GM23248 (cell line): ENCODE measurements around the gene SMIM28. TPM values are rescaled to one million over a fixed set of nuclear protein-coding genes. Genes with fewer than 3 reads are reported as not detected.

Source experiments
- DNase-seq: peaks from one replicate; pipeline ENCODE4 v3.0.0-alpha.2; 2015
- H2AFZ ChIP-seq: fragments of 200-600 bp; sonication (generic); 2 replicates; pipeline ENCODE4 v1.6.1; 2016; ENCODE audit warnings: antibody characterized with exemption
- H3F3A ChIP-seq: fragments of 200-600 bp; sonication (generic); 2 replicates; pipeline ENCODE4 v1.6.1; 2016; ENCODE audit warnings: mild to moderate bottlenecking, antibody characterized with exemption, mixed run types; ENCODE audit not compliant: insufficient read depth
- H3K27ac ChIP-seq: fragments of 200-600 bp; sonication (generic); 2 replicates; pipeline ENCODE4 v1.5.1; 2016; ENCODE audit warnings: mild to moderate bottlenecking
- H3K27me3 ChIP-seq: fragments of 200-600 bp; sonication (generic); replicated peaks from 2 replicates; pipeline ENCODE4 v1.6.1; 2016; ENCODE audit warnings: mild to moderate bottlenecking; ENCODE audit not compliant: insufficient read depth
- H3K36me3 ChIP-seq: fragments of 200-600 bp; sonication (generic); 2 replicates; pipeline ENCODE4 v1.6.1; 2016; ENCODE audit warnings: low read depth, mild to moderate bottlenecking
- H3K4me1 ChIP-seq: fragments of 200-600 bp; sonication (generic); 2 replicates; pipeline ENCODE4 v1.6.1; 2016; ENCODE audit warnings: mild to moderate bottlenecking; ENCODE audit not compliant: insufficient read depth
- H3K4me2 ChIP-seq: fragments of 200-600 bp; sonication (generic); one replicate; pipeline ENCODE4 v1.6.1; 2016; ENCODE audit warnings: mild to moderate bottlenecking; ENCODE audit not compliant: unreplicated experiment
- H3K4me3 ChIP-seq: fragments of 200-600 bp; sonication (generic); 2 replicates; pipeline ENCODE4 v1.5.1; 2016; ENCODE audit warnings: mild to moderate bottlenecking
- H3K79me2 ChIP-seq: fragments of 200-600 bp; sonication (generic); 2 replicates; pipeline ENCODE4 v1.6.1; 2016; ENCODE audit warnings: mild to moderate bottlenecking; ENCODE audit not compliant: insufficient read depth
- H3K9ac ChIP-seq: fragments of 200-600 bp; sonication (generic); 2 replicates; pipeline ENCODE4 v1.6.1; 2016; ENCODE audit warnings: mild to moderate bottlenecking
- H3K9me2 ChIP-seq: fragments of 200-600 bp; sonication (generic); 2 replicates; pipeline ENCODE4 v1.6.1; 2016; ENCODE audit warnings: mixed run types, mild to moderate bottlenecking, moderate library complexity; ENCODE audit not compliant: insufficient read depth
- H3K9me3 ChIP-seq: fragments of 200-600 bp; sonication (generic); one replicate; pipeline ENCODE4 v1.6.1; 2017; ENCODE audit warnings: low read depth
- H4K20me1 ChIP-seq: fragments of 200-600 bp; sonication (generic); 2 replicates; pipeline ENCODE4 v1.6.0; 2016; ENCODE audit not compliant: insufficient read depth
- EZH2 ChIP-seq: fragments of 200-600 bp; sonication (generic); IDR thresholded peaks from 2 replicates; pipeline ENCODE4 v1.6.1; 2018; ENCODE audit warnings: antibody characterized with exemption, mild to moderate bottlenecking; ENCODE audit not compliant: insufficient read depth, poor library complexity, severe bottlenecking
- EZH2phosphoT487 ChIP-seq: fragments of 200-600 bp; sonication (generic); IDR thresholded peaks from 2 replicates; pipeline ENCODE4 v1.6.1; 2018; ENCODE audit warnings: antibody characterized with exemption, moderate library complexity, mild to moderate bottlenecking, low read depth; ENCODE audit not compliant: insufficient read depth
- WGBS, 2 experiments: methylation state at CpG; one replicate each; pipeline ENCODE4 v1.1.6; 2015 to 2017; ENCODE audit warnings: low lambda C conversion rate in 2 of 2, low coverage in 1 of 2; ENCODE audit errors: missing lambda C conversion rate in 2 of 2; 5-methylcytosine and 5-hydroxymethylcytosine counted together
- in situ Hi-C: fragments of 300-500 bp; cut with MboI; formaldehyde crosslinking; loops from 2 replicates; pipeline ENCODE4 v1.15.0; 2020
- polyA plus RNA-seq: library from polyadenylated mRNA; unstranded; fragments of >200 nt; fragmentation: Nextera tagmentation; extraction: Ambion mirVana; gene quantifications from 2 replicates; pipeline ENCODE4 v1.2.1, GENCODE V29; 2016
- total RNA-seq: library from RNA; depleted of rRNA; stranded (reverse); fragments of >200 nt; shearing (Covaris generic); gene quantifications from 2 replicates; pipeline ENCODE4 v1.2.3, GENCODE V29; 2014

The SMIM28 gene
- total and polyA plus RNA-seq, 2 experiments from 2014 or later, result not detected

DNA sequence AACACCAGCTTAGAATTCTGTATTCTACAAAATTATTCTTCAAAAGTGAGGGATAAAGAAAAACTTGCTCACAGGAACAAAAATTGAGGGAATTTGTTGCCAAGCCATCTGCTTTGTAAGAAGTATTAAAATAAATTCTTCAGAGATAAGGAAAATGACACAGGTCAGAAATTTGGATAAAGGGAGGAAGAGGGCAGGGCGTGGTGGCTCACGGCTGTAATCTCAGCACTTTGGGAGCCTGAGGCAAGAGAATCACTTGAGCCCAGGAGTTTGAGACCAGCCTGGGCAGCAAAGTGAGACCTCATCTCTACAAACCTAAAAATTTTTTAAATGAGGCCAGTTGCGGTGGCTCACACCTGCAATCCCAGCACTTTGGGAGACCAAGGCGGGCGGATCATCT lies 11.8 kb downstream of the SMIM28 start:
- Histone ChIP-seq H3K9me3 (no peaks in the 10 kb centered on the region), H3K79me2 (no peaks in the 10 kb centered on the region), H2AFZ (no peak overlapping the region), H3K27me3 (no peaks in the 10 kb centered on the region), H3K36me3 (no peaks in the 10 kb centered on the region), H3K4me3 (no peak overlapping the region), H3K27ac (no peak overlapping the region), H3K9ac (no peak overlapping the region), H3K4me1 (no peaks in the 10 kb centered on the region), H3K9me2 (no peaks in the 10 kb centered on the region), H4K20me1 (no peaks in the 10 kb centered on the region), H3F3A (no peaks in the 10 kb centered on the region), H3K4me2 (no peak overlapping the region)
- in situ Hi-C loops, result no loop called here
- DNase-seq, result no peak
- no peak for TF ChIP-seq EZH2phosphoT487
- TF ChIP-seq EZH2, result no peak
- 91 to 94% methylated on average over 5 of the region's 5 CpGs for WGBS, 2 experiments

DNA sequence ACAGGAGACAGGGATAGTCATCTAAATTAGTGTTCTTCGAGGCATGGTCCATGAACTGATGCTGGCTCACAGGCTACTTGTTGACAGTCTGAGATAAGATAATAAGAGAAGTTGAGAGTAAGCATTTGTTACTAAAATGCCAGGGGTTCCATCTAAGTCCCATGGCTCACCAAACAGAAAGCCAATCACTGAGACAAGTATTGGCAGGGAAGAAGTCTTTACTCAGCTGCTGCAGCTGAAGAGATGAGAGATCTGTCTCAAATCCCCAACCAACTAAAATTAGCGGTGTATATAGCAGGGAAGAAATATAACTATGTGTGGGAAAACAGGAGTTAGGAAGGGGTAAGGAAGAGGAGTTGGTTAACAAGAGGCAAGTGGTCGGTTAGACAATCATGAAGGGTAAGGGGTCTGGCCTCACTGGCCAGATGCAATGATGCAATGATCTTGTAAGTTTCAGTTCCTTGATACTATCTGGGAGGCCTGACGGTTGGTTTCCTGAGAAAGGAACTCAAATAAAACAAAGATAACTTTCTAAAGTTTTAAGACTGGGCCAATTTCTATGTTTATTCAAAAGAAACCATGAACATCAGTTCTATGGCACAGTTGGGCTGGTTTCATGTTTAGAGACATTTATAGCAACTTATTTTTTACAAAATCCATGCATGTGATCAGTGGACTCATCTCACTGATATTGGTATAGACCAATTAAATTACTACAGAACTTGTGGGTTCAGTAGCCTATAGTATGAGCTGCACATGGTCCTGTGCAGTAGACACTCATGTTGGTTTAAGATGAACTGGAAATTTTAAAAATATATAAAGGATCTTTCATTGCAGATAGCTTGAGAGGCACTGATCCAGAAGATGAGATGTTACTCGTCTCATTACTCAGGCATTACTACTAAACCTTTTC lies 16.4 kb downstream of the SMIM28 start:
- no peak overlapping the region for H3K27ac ChIP-seq
- H4K20me1 ChIP-seq, result no peaks in the 10 kb centered on the region
- no peaks in the 10 kb centered on the region for H3F3A ChIP-seq
- no peak overlapping the region for H3K4me2 ChIP-seq
- 59 to 61% methylated on average over 5 of the region's 5 CpGs for WGBS, 2 experiments
- H3K9me3 ChIP-seq, result no peaks in the 10 kb centered on the region
- DNase-seq, result no peak
- no peaks in the 10 kb centered on the region for H3K4me1 ChIP-seq
- H3K79me2 ChIP-seq, result no peaks in the 10 kb centered on the region
- in situ Hi-C loops, result no loop called here
- no peaks in the 10 kb centered on the region for H3K27me3 ChIP-seq
- no peaks in the 10 kb centered on the region for H3K36me3 ChIP-seq
- TF ChIP-seq EZH2phosphoT487 (no peak), EZH2 (no peak)
- no peaks in the 10 kb centered on the region for H3K9me2 ChIP-seq
- no peak overlapping the region for H2AFZ ChIP-seq
- H3K4me3 ChIP-seq, result no peak overlapping the region
- no peak overlapping the region for H3K9ac ChIP-seq

DNA sequence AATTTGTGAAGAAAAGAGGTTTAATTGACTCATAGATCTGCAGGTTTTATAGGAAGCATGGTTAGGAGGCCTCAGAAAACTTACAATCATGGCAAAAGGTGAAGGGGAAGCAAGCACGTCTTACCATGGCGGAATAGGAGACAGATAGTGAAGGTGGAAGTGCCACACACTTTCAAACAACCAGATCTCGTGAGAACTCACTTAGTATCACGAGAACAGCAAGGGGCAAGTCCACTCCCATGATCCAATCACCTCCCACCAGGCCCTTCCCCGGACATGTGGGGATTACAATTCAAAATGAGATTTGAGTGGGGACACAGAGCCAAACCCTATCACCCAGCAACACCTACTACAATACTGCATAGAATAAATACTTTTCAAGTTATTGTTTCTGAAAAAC lies 19.0 kb downstream of the SMIM28 start:
- H3K36me3 ChIP-seq, result no peaks in the 10 kb centered on the region
- H2AFZ ChIP-seq, result no peak overlapping the region
- H3K4me3 ChIP-seq, result no peak overlapping the region
- H3K4me1 ChIP-seq, result no peaks in the 10 kb centered on the region
- no peaks in the 10 kb centered on the region for H4K20me1 ChIP-seq
- no peak overlapping the region for H3K9ac ChIP-seq
- DNase-seq, result no peak
- 78 to 79% methylated on average over 5 of the region's 5 CpGs for WGBS, 2 experiments
- H3K79me2 ChIP-seq, result no peaks in the 10 kb centered on the region
- H3K9me2 ChIP-seq, result no peaks in the 10 kb centered on the region
- H3K27me3 ChIP-seq, result no peaks in the 10 kb centered on the region
- H3K9me3 ChIP-seq, result no peaks in the 10 kb centered on the region
- no peaks in the 10 kb centered on the region for H3F3A ChIP-seq
- H3K4me2 ChIP-seq, result no peak overlapping the region
- TF ChIP-seq EZH2, result no peak
- no peak for TF ChIP-seq EZH2phosphoT487
- no peak overlapping the region for H3K27ac ChIP-seq
- in situ Hi-C loops, result no loop called here

DNA sequence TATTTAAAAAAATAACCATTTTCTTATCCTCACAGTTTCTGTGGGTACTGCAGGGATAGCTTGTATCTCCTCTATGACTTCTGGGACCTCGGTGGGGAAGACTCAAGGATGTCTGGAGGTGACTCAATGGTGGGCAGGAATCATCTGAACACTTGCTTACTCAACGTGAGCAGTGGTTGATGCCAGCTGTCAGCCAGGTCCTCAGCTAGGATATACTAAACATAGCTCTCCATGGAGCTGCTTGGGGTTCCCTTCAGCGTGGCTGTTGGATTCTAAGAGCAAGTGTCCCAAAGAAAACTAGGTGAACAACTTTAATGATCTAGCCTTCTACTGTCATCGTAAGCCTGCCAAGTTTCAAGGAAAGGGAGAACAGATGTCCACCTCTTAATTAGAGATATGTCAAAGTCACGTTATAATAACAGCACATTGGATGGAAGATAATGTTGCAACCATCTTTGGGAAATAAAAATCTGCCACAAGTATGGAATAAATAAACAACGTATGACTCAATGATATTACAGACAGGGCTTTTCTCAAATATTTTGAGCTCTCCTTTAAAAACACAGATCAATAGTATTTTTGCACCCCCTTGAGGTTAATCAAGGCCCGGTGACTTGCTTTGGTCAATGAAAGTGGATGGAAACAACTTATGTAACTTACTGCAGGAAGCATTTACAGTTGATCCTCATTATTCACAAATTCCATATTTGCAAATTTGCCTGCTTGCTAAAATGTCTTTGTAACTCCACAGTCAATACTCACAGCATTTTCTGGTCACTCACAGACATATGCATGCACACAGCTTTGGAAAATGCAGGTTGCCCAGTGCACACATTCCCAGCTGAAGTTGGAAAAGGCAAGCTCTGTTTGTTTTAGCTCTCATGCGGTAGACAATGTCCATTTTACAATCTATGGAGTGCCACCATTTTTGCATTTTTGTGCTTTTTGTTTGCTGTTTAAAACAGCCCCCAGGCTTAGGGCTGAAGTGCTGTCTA lies 19.7 kb downstream of the SMIM28 start:
- DNase-seq, result no peak
- Histone ChIP-seq H3K4me3 (no peak overlapping the region), H3K9ac (no peak overlapping the region), H3F3A (no peaks in the 10 kb centered on the region), H4K20me1 (no peaks in the 10 kb centered on the region), H3K9me2 (no peaks in the 10 kb centered on the region), H3K27ac (no peak overlapping the region), H3K4me1 (no peaks in the 10 kb centered on the region), H3K79me2 (no peaks in the 10 kb centered on the region), H3K27me3 (no peaks in the 10 kb centered on the region), H3K36me3 (no peaks in the 10 kb centered on the region), H3K4me2 (no peak overlapping the region), H3K9me3 (no peaks in the 10 kb centered on the region), H2AFZ (no peak overlapping the region)
- no peak for TF ChIP-seq EZH2phosphoT487
- TF ChIP-seq EZH2, result no peak
- WGBS, 2 experiments, result 53 to 59% methylated on average over 8 of the region's 8 CpGs
- in situ Hi-C loops, result no loop called here
